Measurements from ENCODE around the gene B3GNT5.

B3GNT5 gene

DNA sequence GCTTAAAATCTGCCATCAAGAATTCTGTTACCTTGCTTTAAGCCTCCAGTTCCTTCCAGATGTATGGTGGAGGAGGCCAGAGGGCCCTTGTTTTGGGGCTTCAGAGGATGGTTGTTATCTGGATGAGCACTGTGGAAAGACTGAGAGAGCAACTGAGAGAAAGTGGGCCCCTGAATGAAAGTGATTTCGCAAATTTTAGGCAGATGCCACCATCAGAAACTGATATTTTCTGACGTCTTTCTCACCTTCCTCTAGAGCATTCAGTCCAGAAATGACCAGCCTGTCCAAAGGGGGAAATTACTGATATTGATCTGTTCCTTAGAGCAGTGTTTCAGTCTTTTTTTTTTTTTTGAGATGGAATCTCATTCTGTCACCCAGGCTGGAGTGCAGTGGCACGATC, 13.4 kb downstream of the B3GNT5 start:
- FAIRE-seq, result no peak

DNA sequence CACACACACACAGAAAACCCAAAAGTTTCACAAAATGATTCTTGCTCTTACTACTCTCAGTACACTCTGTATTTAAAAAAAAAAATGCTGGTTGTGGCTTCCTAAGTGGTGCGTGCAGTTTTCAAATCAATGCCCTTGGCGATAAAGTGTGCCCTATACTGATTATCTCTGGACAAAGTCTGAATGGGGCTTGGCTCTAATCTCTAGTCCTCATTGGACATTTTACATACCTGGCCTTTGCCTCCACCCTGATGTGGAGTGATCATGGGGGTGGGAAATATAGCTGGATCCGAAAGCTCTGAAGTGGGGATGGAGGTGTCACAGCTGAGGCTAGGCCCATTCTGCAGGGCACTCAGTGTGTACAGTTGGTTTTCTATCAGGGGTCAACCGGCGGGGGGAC, 14.1 kb downstream of the B3GNT5 start:
- no peak for FAIRE-seq

DNA sequence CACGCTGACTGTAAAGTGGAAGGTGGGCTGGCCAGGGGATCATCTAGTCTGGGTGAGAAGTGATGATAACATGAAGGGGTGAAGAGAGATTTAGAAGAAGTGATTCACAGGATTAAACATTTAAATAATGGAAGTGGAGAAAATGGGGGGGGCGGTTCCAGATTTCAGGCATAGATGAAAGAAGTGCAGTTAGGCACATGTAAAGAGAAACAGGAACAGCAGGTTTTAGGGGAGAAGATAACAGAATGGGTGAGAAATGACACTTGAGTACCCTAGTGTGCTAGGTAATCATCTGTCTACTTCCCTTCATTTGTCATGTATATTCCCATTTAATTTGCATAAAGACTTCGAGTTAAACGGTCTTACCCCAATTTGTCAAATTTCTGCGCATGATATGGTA, 15.3 kb downstream of the B3GNT5 start:
- no peak for FAIRE-seq

DNA sequence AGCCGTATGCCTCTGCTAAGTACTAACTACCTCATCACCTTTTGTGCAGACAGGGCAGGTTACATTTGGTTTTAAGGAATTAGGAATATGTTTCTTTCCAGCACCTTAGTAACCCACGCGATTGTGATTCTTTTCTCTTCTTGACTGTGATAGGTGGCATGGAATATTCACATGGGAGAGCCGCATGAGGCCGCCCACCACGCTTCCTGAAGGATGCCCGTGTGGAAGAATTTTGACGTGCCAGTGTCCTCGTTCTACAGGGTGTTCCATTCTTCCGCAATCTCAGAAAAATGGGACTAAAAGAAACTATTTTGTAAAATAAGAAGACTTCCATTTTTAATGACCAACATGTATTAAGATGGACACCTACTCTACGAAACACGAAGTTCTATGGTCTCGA, 16.3 kb downstream of the B3GNT5 start:
- no peak for FAIRE-seq

DNA sequence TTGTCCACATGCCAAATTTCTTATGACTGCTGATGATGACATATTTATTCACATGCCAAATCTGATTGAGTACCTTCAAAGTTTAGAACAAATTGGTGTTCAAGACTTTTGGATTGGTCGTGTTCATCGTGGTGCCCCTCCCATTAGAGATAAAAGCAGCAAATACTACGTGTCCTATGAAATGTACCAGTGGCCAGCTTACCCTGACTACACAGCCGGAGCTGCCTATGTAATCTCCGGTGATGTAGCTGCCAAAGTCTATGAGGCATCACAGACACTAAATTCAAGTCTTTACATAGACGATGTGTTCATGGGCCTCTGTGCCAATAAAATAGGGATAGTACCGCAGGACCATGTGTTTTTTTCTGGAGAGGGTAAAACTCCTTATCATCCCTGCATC, 17.3 kb downstream of the B3GNT5 start:
- FAIRE-seq, result no peak

DNA sequence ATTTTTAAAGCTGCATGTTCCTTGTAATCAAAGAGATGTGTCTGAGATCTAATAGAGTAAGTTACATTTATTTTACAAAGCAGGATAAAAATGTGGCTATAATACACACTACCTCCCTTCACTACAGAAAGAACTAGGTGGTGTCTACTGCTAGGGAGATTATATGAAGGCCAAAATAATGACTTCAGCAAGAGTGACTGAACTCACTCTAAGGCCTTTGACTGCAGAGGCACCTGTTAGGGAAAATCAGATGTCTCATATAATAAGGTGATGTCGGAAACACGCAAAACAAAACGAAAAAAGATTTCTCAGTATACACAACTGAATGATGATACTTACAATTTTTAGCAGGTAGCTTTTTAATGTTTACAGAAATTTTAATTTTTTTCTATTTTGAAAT, 19.1 kb downstream of the B3GNT5 start:
- no peak for FAIRE-seq

DNA sequence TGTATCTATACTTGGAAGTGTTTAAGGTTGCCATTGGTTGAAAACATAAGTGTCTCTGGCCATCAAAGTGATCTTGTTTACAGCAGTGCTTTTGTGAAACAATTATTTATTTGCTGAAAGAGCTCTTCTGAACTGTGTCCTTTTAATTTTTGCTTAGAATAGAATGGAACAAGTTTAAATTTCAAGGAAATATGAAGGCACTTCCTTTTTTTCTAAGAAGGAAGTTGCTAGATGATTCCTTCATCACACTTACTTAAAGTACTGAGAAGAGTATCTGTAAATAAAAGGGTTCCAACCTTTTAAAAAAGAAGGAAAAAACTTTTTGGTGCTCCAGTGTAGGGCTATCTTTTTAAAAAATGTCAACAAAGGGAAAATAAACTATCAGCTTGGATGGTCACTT, 19.7 kb downstream of the B3GNT5 start:
- FAIRE-seq, result no peak

DNA sequence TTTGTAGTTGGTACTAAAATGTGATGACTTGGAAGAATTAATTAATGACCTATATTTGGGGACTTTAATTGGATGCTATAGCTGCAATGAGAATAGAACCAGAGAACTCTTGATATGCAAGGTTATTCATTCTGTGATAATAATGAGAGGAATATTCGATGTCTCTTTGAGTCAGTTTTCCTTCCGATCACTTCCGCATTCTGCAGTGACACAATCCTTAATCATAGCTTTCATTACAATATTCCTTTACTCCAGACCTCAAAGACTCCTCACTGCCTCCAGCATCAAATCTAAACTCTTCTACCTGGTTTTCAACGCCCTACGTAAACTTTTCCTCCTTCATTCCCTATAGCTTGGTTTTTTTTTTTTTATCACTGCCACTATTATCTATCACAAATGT, 21.6 kb downstream of the B3GNT5 start:
- no peak for FAIRE-seq

DNA sequence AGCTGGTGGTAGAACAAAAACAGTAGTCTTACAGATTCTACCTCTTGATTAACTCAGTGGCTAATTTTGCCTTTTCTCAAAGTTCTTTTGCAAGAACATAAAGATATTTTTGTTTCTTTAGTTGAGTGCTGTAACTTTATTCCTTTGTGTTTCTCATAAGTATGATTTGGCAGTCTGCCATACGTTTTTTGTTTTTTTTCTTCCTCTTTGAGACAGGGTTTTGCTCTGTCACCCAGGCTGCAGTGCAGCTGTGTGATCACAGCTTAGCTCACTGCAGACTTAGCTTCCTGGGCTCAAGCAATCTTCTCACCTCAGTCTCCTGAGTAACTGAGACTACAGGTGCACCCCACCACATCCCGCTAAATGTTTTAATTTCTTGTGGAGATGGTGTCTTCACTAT, 22.4 kb downstream of the B3GNT5 start:
- no peak for FAIRE-seq

DNA sequence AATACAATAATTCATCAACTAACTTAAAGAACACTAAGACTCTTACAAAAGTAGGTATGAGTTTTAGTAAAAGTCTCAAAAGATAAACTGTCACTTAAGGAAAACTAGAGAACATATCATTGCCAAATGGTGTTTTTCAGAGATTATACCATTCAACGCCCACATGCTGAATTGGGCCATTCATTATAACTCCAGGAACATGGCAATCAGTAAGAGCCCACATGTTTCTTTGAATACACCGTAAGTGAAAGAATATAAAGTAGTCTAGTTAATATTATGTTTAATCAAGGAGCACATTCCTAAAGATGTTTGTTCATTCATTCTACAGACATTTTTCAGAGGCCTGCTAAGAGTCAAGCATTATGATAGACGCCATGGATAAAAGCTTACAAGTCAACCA, 22.9 kb downstream of the B3GNT5 start:
- no peak for FAIRE-seq

DNA sequence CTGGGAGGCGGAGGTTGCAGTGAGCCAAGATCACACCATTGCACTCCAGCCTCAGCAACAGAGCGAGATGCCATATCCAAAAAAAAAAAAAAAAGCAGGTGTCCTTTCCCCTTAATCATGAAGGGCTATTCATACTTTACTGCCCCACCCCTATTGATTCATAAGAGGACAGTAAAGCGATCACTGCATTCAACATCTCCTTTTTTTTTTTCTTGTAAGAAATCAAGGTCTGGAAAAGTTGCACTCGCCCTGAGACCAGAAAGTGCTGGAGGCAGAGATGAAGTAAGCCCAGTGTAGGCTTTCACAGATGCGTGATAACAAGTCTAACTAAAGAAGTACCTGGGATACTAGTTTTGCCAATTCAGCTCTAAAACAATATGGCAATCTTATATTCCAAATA, 24.2 kb downstream of the B3GNT5 start:
- FAIRE-seq, result no peak

DNA sequence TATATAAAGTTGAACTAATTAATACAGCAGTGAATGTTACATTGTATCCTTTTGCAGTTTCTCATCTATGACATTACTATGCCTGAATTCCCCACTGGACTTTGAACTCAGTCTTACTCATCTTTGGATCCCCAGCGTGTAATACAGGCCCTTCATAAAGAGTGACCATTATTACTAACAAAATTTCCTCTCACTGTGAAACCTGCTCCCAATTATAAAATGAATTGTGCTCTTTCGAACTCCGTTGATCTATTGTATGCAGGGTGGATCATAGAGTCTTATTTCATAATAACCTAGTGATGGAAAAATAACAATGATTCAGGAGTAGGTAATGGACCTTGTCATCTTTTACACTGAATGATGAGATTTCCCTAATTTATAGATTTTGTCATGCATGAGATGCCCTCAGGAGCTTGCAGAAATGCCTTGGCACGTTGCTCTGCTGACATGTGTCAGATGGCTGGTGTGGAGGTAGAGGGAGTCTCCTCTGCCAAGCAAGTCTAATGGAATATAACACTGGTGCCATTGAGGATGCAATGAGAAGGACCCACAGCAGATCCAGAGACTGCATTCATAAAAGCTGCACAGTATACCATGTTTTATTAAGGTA, 25.5 kb downstream of the B3GNT5 start:
- no peak for FAIRE-seq

DNA sequence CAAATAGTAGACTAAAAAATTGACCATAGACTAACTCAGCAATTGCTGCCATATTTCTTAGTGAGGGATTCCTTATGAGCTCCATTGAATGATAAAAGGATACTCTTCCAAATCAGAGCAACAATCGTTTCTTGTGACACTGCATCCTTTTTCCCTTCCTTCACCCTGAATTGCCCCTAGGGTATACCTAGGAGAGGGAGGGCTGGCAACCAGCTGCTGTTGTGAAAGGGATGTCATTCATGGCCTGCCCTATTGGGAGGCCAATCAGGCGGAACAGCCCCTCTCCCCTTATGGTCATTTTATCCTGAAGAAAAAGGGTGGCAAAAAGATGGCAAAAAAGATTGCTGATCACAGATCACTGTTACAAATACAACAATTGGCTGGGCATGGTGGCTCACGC, 26.3 kb downstream of the B3GNT5 start:
- FAIRE-seq, result no peak

DNA sequence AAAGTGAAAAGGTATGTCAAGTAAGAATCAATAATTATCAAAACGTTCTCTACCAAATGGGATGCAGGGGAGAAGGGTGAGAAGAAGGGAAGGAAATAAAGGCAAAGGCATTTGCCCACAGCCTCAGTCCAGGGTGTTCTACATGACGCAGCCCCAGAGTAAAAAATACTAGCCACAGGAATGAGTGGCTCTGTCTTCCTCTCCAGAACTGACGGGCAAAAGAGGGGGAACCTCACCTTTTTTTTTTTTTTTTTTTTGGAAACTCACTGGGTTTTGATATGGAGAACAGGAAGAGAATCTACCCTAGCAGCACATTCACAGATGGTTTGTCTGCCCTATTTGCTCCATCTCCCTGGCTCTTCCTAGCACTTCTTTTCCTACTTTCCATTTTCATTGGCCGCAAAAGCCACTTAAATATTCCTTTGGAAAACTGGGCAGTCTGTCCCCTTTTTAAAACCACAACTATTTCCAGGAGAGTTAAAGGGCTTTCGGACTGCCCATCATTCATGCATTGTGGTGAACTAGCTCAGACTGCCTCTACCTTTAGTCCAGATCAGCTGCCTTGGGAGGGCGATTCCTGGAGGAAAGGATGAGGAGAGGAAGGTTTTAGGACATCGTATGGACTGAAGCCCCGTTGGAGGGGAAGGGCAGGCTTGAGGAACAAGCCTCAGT, 28.2 kb downstream of the B3GNT5 start:
- FAIRE-seq, result no peak

DNA sequence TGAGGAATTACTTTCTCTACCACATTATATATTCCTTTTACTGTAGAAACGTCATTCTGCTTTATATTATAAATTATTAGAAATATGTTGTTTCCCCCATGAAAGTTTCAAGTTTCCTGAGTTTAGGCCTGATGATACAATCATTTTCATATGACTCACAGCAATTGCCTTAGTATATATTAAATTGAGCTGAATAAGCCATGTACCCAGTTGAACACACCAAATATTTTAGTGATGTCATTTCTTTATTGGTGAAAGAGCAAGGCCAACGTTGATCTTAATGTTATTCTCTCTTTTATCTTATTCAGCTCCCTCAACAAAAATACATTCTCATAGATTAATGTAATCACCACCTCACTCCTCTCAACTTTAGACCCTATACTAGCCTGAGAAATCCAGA, 30.8 kb downstream of the B3GNT5 start:
- FAIRE-seq, result no peak

DNA sequence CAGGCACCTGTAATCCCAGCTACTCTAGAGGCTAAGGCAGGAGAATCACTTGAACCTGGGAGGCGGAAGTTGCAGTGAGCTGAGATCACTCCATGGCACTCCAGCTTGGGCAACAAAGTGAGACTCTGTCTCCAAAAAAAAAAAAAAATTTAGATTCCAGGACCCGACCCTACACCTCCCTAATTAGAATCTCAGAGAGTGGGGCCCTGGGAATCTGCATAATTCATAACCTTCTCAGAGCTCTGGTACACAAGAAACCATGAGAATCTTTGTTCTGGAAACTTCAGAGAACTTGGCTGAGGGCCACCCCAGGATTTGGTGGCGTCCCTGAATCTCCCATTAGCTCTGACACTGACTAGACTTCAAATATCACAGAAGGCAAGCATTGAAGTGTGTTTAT, 31.5 kb downstream of the B3GNT5 start:
- no peak for FAIRE-seq

DNA sequence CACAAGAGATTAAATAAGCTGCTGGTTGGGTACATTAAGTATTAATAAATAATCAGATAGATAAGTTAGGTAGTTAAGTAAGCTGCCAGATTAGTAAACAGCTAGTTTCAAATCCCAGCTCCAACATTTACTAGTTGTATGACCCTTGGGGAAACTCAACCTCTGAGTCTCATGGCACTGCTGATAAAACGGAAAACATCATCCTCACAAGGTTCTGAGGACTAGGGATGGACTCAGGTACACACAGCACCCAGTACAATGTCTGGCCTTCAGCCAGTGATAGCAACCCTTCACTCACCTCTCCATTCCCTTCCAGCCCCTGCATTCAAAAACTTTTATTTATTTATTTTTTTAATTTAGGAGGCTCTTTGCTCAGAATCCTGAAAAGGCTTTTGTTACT, 32.3 kb downstream of the B3GNT5 start:
- no peak for FAIRE-seq

DNA sequence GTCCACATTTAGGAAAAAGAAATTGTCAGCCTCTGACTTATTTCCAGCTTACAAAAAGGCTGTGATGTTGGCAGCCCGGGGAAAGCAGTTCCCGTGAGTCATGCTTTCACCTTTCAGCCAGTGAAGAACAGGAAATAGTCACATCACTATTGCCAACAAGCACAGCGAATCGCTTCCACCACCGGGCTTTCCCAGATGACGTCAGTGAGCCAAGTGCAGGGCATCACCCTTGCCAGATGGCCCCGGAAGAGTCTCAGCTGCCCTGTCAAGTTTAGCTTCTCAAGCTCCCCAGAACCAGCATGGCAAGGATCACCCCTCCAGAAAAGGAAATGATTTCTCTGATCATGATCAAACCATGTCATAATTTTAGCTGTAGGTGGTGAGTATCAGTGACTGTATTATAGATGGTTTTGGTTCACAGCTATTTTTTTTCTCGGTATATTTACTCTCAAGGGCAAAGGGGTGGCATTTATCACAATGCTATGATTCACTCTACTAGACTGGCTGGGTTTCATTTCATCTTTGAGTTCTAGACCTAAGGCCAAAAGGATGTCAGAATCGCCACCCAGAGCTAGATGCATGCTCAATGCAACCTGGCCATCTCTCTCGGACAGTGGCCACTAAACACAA, 32.9 kb downstream of the B3GNT5 start:
- FAIRE-seq, result peak; percentile 18

DNA sequence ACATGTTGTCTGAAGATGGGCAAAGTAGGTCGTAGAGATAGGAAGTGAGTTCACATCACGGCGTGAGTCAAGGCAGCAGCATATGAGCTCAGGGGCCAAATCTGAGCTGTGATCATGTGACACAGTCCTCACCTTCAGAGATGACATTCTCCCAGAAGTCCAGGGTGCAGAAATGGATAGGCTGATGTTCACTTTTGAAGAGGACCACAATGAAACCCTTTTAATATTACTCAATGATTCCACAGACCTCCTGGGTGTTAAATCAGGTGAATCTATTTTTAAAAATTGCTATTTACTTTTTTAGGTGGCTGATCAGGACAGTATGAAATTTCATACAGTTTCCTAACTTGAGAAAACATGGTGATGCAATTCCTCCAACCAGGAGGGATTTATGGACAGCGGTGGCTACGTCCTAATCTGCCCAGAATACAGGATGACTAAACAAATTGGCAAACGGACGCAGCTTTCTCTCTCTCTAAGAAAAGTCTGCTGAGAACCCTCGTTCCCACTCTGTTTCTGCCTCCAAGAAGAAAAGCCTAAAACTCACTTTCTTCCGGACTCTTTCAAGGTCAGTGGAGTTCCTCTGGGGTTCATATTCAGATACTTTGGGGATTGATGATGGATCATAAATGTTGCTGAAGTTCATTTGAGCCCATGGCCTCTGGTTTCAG, 34.4 kb downstream of the B3GNT5 start:
- FAIRE-seq, result no peak

DNA sequence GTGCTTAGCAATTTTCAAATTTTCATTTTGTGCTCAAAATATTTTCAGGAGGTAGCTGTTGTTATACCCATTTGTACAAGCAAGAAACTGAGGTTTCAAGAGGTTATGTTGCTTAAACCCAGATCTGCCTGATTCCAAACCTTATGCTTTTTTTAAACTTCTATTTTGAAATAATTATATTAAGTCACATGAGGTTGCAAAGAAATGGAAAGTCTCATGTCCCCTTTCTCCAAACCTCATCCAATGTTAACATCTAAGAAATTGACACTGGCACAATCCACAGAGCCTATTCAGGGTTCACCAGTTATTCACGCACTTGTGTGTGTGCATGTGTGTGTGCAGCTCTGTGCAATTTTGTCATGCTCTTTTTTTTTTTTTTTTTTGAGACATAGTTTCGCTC, 35.1 kb downstream of the B3GNT5 start:
- no peak for FAIRE-seq

DNA sequence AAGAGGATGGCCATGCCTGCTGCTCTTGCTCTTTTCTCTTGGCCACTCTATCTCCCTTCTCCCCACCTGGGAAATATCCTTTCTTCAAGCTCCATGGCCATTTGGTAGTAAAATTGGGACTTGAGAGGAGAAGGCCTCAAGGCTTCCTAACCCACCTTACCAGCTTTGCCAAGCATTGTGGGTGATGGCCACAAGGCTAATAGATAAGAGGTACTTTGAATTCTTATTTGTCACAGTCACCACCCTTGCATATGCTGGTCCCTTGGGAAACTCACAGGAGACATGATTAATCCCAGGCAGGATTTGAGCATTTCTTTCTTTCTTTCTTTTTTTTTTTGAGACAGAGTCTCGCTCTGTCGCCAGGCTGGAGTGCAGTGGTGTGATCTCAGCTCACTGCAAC, 37.2 kb downstream of the B3GNT5 start:
- FAIRE-seq, result no peak

DNA sequence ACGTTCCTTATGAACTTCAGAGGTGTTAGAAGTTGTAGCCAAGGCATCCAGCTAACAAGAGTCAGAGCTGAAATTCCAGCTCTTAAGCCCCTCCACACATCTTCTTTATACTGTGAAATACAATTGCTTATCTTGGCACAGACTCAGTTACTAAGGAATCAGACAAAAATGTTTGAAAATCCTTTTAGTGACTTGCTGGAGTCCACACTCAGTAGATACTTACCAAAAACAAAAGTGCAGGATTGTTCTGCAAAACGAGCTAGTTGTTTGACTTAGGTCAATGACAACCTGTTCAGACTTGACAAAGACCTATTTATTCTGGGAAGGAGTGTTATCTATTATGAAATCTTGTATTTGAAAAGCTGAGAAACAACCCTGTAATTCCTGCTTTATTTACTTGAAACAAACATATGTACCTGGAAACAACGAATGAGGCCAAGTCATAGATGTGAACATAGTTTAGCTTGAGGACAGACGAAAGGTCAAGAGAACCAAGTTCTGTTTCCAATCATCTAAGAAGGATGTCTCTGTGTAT, 38.5 kb downstream of the B3GNT5 start:
- FAIRE-seq, result no peak

DNA sequence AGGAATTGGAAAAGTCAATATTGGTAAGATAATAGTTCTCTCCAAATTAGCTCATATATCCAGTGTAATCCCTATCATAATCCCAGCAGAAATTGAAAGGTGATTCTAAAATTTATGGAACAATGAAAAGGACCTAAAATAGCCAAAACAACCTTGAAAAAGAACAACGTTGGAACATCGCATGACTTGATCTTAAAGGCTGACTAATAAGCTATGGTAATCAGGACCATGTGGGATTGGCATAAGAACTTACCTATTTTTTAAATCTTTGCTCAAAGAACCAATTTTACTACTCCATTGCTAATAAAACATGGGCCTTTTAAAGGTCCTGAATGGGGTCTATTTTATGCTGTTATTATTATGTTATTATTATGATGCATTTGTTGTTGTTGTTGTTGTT, 40.9 kb downstream of the B3GNT5 start:
- FAIRE-seq, result no peak

DNA sequence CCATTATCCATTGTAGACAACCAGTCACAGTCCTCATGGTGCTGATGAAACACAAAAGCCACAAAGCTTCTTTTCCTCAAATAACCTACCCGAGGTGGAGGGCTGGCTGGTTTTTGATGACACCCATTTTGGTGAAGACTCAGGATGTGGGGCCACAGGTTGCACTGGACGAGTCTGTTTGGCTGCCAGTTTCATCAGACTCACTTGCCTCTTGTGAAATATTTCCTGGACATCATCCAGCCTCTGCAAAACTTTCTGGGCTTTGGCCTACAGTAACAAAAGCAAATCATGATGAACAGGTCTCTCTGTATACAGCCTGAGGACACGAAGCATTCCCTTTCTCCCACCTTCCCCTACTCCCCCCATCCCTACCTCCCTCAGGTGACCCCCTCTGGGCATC, 42.2 kb downstream of the B3GNT5 start:
- FAIRE-seq, result no peak

Measured in colon (tissue), 2 donors.